DND-41 (cell line): ENCODE data around the gene VIT.

Experiments
- EZH2 ChIP-seq: IDR thresholded peaks from 3 replicates; pipeline ENCODE4 v1.6.1; 2012; ENCODE audit warnings: borderline replicate concordance, low read depth, mild to moderate bottlenecking, moderate library complexity, low read length, inconsistent platforms; ENCODE audit not compliant: severe bottlenecking
- TF ChIP-seq, protein P1 (sequence below): IDR thresholded peaks from 2 replicates; pipeline ENCODE4 v1.5.1; 2012; ENCODE audit warnings: borderline replicate concordance, low read length, moderate library complexity, mild to moderate bottlenecking; ENCODE audit not compliant: poor library complexity, severe bottlenecking; ENCODE audit errors: extremely low read depth

DNA sequence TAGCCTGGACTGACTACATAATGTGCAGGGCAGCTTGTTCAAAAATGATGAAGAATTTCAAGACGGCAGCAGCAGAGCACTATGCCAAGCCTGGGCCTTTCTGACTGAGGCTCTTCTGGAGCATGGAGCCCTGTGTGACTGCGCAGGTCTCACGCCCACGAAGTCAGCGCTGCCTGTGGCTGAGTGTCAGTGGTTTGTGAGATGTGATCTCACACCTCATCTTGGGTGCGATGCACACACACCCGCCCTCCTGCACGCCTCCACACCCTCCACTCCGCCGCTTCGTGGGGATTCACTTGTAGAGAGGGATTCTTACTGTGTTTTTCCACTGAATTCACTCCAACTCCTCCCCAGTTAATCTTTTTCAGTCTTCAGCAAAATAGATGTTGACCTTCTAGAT is 103.9 kb downstream of the VIT start:
- TF ChIP-seq, protein P1, sequence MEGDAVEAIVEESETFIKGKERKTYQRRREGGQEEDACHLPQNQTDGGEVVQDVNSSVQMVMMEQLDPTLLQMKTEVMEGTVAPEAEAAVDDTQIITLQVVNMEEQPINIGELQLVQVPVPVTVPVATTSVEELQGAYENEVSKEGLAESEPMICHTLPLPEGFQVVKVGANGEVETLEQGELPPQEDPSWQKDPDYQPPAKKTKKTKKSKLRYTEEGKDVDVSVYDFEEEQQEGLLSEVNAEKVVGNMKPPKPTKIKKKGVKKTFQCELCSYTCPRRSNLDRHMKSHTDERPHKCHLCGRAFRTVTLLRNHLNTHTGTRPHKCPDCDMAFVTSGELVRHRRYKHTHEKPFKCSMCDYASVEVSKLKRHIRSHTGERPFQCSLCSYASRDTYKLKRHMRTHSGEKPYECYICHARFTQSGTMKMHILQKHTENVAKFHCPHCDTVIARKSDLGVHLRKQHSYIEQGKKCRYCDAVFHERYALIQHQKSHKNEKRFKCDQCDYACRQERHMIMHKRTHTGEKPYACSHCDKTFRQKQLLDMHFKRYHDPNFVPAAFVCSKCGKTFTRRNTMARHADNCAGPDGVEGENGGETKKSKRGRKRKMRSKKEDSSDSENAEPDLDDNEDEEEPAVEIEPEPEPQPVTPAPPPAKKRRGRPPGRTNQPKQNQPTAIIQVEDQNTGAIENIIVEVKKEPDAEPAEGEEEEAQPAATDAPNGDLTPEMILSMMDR = no peak
- no peak for TF ChIP-seq EZH2
